AG08396 (cell line): ENCODE data around the gene METTL25B.

ENCODE experiments used
- DNase-seq: peaks from one replicate; pipeline ENCODE4 v3.0.0; 2012; ENCODE audit warnings: low spot score, mixed read lengths

METTL25B gene

GRCh38 chr1:156768610-156769295, 40.5 kb downstream of the METTL25B start:
- no peak for DNase-seq

GRCh38 chr1:156772222-156772621, 44.0 kb downstream of the METTL25B start:
- no peak for DNase-seq

- DNase-seq, result no peak
Measured at GRCh38 chr1:156772728-156773497, 44.6 kb downstream of the METTL25B start.

- DNase-seq, result no peak
Measured at GRCh38 chr1:156773607-156774006, 45.3 kb downstream of the METTL25B start.

- no peak for DNase-seq
Measured at GRCh38 chr1:156775799-156776198, 47.5 kb downstream of the METTL25B start.

GRCh38 chr1:156776942-156777341, 48.7 kb downstream of the METTL25B start:
- no peak for DNase-seq

- no peak for DNase-seq
Measured at GRCh38 chr1:156777573-156777972, 49.3 kb downstream of the METTL25B start.

- no peak for DNase-seq
Measured at GRCh38 chr1:156781585-156782186, 53.4 kb downstream of the METTL25B start.

- DNase-seq, result no peak
Measured at GRCh38 chr1:156785458-156785857, 57.2 kb downstream of the METTL25B start.
